Ectodermal cell (in vitro differentiated cells): ENCODE data around the gene TMEM190. TPM values are rescaled to one million over a fixed set of nuclear protein-coding genes. Genes with fewer than 3 reads are reported as not detected.
A peak's percentile ranks its signal among the peaks of the same experiment; 100 is the strongest.
"Not testable (repeated sequence)": the region's sequence is repeated elsewhere in the genome, so short reads cannot be mapped to it uniquely, and the experiment has no call there.

Experiments used
- H3K27ac ChIP-seq: 2 replicates; pipeline ENCODE4 v1.7.0; 2013; ENCODE audit warnings: mild to moderate bottlenecking, low read depth, low read length; ENCODE audit not compliant: insufficient read depth, poor library complexity, severe bottlenecking
- H3K27me3 ChIP-seq: 2 replicates; pipeline ENCODE4 v1.7.0; 2013; ENCODE audit warnings: mild to moderate bottlenecking, low read length; ENCODE audit not compliant: insufficient read depth, control insufficient read depth, poor library complexity, severe bottlenecking
- H3K36me3 ChIP-seq: one replicate; pipeline ENCODE4 v1.7.0; 2013; ENCODE audit warnings: low read length; ENCODE audit not compliant: control insufficient read depth, insufficient read depth
- H3K4me1 ChIP-seq: one replicate; pipeline ENCODE4 v1.7.0; 2013; ENCODE audit warnings: low read length; ENCODE audit not compliant: control insufficient read depth, insufficient read depth
- H3K4me3 ChIP-seq: 2 replicates; pipeline ENCODE4 v1.7.0; 2013; ENCODE audit warnings: low read depth, low read length, control low read depth; ENCODE audit not compliant: insufficient read depth
- H3K9me3 ChIP-seq: 2 replicates; pipeline ENCODE4 v1.7.0; 2013; ENCODE audit warnings: mild to moderate bottlenecking, low read length, moderate library complexity; ENCODE audit not compliant: control insufficient read depth
- WGBS, 2 experiments: methylation state at CpG; one replicate each; pipeline ENCODE4 v1.1.7; 2013; ENCODE audit warnings: missing lambda C conversion rate in 2 of 2; 5-methylcytosine and 5-hydroxymethylcytosine counted together
- polyA plus RNA-seq, 4 experiments: library from polyadenylated mRNA; stranded (reverse); fragments of 50-300 nt; gene quantifications; one replicate each; pipeline ENCODE4 v1.2.3, GENCODE V29; 2013

Gene TMEM190
- not detected for polyA plus RNA-seq (2013, experiment 1 of 4)
- not detected for polyA plus RNA-seq (2013, experiment 2 of 4)
- 2.2 TPM for polyA plus RNA-seq (2013, experiment 3 of 4)
- not detected for polyA plus RNA-seq (2013, experiment 4 of 4)

DNA sequence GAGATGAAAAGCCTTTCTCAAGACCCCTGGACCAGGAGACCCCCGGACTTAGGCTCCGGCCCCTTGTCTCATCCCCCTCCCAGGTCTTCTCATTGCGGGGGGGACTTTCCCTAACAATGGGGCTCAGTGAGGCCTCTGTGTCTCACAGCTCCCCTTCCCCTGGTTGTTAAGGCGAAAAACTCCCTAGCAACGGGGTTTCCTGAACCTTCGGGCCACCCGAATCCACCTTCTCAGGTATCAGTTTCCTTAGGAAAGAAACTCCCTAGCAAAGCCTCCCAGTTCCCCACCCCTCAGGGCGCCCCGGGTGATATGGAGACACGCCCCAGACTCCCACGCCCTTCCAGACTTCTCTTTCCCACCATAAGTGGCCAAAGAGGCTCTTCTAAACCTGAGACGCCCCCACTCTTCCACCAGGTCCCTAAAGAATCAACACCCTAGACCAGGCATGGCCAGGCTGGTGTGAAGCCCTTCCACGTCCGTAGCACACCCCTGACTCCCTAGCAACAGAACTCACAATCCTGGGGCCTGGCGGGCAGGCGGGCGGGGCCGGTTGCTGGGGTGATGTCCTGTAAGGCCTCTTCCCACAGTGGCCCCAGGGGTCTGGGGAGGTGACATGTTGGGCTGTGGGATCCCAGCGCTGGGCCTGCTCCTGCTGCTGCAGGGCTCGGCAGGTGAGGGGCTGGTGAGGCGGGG is at the start of gene TMEM190:
Gene TMEM190 (plus strand): TSS at position 586 of the 693 bp plus-strand sequence. CDS start 28 bp downstream, at position 614.
- H3K27me3 ChIP-seq, result peaks cover 62% of the 10 kb centered on the region
- H3K4me1 ChIP-seq, result peaks cover 47% of the 10 kb centered on the region
- H3K9me3 ChIP-seq, result no peaks in the 10 kb centered on the region
- 40 to 44% methylated on average over 21 of the region's 21 CpGs for WGBS, 2 experiments
- H3K36me3 ChIP-seq, result no peaks in the 10 kb centered on the region
- H3K27ac ChIP-seq, result peak within 1 kb of the TSS; percentile 9
- H3K4me3 ChIP-seq, result peak within 1 kb of the TSS; percentile 8

GRCh38 chr19:55328774-55329318 is 47.8 kb upstream of the TMEM190 start:
- not testable (repeated sequence) for H3K27me3 ChIP-seq, H3K9me3 ChIP-seq, H3K4me3 ChIP-seq, H3K27ac ChIP-seq, H3K4me1 ChIP-seq, H3K36me3 ChIP-seq
- 90% methylated on average over 4 of the region's 4 CpGs for WGBS, 2 experiments

- not testable (repeated sequence) for H3K4me1 ChIP-seq, H3K27me3 ChIP-seq, H3K27ac ChIP-seq, H3K9me3 ChIP-seq, H3K36me3 ChIP-seq, H3K4me3 ChIP-seq
- 92 to 93% methylated on average over 5 to 6 of the region's 6 CpGs for WGBS, 2 experiments
Measured at GRCh38 chr19:55329791-55330190, 46.8 kb upstream of the TMEM190 start.

- H3K27me3 ChIP-seq, result no peaks in the 10 kb centered on the region
- H3K36me3 ChIP-seq, result no peaks in the 10 kb centered on the region
- no peak overlapping the region for H3K27ac ChIP-seq
- H3K4me1 ChIP-seq, result no peaks in the 10 kb centered on the region
- 89 to 90% methylated on average over 10 to 11 of the region's 11 CpGs for WGBS, 2 experiments
- H3K4me3 ChIP-seq, result no peak overlapping the region
- no peaks in the 10 kb centered on the region for H3K9me3 ChIP-seq
Measured at GRCh38 chr19:55333870-55334269, 42.8 kb upstream of the TMEM190 start.

DNA sequence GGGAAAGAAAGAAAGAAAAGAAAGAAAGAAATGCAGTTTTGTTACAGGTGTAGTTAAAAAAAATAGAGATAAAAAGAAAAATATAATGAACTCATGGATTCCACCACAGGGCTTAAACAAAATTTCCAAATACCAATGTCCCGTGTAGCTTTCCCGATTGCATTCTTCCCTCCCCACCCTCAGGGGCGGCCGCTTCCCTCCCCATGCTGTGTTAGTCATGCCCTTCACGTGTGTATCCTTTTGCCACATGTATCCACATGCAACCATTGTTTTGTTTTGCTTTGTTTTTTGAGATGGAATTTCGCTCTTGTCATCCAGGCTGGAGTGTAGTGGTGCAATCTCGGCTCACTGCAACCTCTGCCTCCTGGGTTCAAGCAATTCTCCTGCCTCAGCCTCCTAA is 40.5 kb upstream of the TMEM190 start:
- no peaks in the 10 kb centered on the region for H3K9me3 ChIP-seq
- H3K4me3 ChIP-seq, result no peak overlapping the region
- H3K4me1 ChIP-seq, result no peaks in the 10 kb centered on the region
- H3K27ac ChIP-seq, result no peak overlapping the region
- WGBS, 2 experiments, result 92 to 96% methylated on average over 7 of the region's 7 CpGs
- H3K36me3 ChIP-seq, result no peaks in the 10 kb centered on the region
- no peaks in the 10 kb centered on the region for H3K27me3 ChIP-seq

- Histone ChIP-seq H3K9me3 (no peaks in the 10 kb centered on the region), H3K4me1 (peaks cover 11% of the 10 kb centered on the region), H3K4me3 (peak within 1 kb of the TSS; percentile 83), H3K27ac (peak within 1 kb of the TSS; percentile 98), H3K36me3 (peaks cover 16% of the 10 kb centered on the region), H3K27me3 (no peaks in the 10 kb centered on the region)
- 1% methylated on average over 63 of the region's 63 CpGs for WGBS, 2 experiments
Measured at GRCh38 chr19:55339105-55339888, 37.3 kb upstream of the TMEM190 start, which contains the start of gene KMT5C. Gene KMT5C, plus strand, starts transcription at chr19:55339876. Its CDS starts 2,061 bp downstream, at chr19:55341937.

DNA sequence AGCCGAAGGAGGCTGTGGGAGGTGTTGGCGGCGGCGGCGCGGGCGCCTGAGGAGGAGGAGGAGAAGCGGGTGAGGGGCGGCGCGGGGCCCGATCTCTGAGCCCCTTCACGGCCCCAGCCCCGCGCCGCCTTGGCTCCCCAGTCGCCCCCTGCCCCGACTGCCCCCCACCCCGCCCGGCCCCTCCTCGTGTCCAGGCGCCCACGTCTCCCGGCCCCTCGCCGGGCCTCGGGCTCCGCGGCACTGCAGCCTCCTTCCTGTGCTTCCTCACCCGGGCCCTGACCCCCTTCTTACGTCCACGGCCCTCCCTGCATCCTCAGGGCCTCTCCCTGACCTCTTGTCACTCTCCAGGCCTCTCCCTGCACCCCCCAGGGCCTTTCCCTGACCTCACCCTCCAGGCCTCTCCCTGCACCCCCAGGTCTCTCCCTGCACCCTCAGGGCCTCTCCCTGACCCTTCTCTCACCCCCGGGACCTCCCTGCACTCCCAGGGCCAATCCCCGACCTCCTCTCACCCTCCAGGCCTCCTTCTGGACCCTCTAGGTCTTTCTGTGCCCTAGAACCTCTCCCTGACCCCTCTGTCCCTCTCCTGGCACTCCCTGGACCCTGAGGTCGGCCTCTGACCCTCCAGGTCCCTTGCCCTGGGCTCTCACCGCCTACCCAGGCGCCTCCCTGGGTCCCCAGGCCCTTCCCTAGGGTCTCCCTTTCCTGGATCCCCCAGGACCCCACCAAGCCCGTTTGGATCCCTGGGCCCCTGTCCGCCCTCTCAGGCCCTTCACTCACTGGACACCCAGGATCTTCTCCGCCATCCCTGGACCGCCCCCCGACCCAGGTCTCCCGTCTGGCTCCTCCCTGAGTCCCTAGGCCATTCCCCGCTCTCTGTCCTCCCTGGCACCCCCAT is 36.5 kb upstream of the TMEM190 start:
- WGBS, 2 experiments, result 2% methylated on average over 44 of the region's 44 CpGs
- Histone ChIP-seq H3K27ac (peak overlapping the region; percentile 58), H3K36me3 (peaks cover 16% of the 10 kb centered on the region), H3K4me1 (peaks cover 11% of the 10 kb centered on the region), H3K27me3 (no peaks in the 10 kb centered on the region), H3K9me3 (no peaks in the 10 kb centered on the region), H3K4me3 (peak overlapping the region; percentile 83)

DNA sequence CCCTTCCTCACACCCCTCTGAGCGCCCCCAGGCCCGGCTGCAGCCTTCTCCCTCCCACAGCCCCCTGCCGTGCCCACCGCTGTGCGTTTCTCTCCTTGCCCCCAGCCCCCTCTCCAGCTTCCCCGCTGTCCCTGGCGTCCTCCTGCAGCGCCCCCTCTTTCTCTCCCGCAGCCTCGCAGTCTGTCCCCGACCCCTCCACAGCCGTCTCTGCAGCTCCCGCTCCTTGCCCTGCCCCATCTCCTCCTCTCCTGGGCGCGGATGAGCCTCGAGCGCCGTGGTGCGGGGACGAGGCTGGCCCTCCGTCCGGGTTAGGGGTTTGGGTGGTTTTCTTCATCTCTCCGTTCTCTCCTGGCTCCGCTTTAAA is 35.9 kb upstream of the TMEM190 start:
- peaks cover 16% of the 10 kb centered on the region for H3K36me3 ChIP-seq
- no peaks in the 10 kb centered on the region for H3K27me3 ChIP-seq
- WGBS, 2 experiments, result 0% methylated on average over 24 of the region's 24 CpGs
- peak overlapping the region; percentile 58 for H3K27ac ChIP-seq
- H3K4me1 ChIP-seq, result peaks cover 11% of the 10 kb centered on the region
- peak overlapping the region; percentile 83 for H3K4me3 ChIP-seq
- no peaks in the 10 kb centered on the region for H3K9me3 ChIP-seq

- 1% methylated on average over 14 to 15 of the region's 15 CpGs for WGBS, 2 experiments
- peaks cover 11% of the 10 kb centered on the region for H3K4me1 ChIP-seq
- no peak overlapping the region for H3K27ac ChIP-seq
- H3K27me3 ChIP-seq, result no peaks in the 10 kb centered on the region
- peak overlapping the region; percentile 83 for H3K4me3 ChIP-seq
- peaks cover 16% of the 10 kb centered on the region for H3K36me3 ChIP-seq
- no peaks in the 10 kb centered on the region for H3K9me3 ChIP-seq
Measured at GRCh38 chr19:55341171-55341588, 35.4 kb upstream of the TMEM190 start.
